HG03565 (cell line): ENCODE results near the gene TRPT1.
A peak's percentile ranks its signal among the peaks of the same experiment; 100 is the strongest.

Experiments
- ATAC-seq: cut with Tn5 transposase; IDR thresholded peaks from one replicate; pipeline ENCODE4 v1.9.1; 2021; ENCODE audit warnings: mild to moderate bottlenecking, moderate library complexity; ENCODE audit not compliant: unreplicated experiment

The TRPT1 gene

DNA sequence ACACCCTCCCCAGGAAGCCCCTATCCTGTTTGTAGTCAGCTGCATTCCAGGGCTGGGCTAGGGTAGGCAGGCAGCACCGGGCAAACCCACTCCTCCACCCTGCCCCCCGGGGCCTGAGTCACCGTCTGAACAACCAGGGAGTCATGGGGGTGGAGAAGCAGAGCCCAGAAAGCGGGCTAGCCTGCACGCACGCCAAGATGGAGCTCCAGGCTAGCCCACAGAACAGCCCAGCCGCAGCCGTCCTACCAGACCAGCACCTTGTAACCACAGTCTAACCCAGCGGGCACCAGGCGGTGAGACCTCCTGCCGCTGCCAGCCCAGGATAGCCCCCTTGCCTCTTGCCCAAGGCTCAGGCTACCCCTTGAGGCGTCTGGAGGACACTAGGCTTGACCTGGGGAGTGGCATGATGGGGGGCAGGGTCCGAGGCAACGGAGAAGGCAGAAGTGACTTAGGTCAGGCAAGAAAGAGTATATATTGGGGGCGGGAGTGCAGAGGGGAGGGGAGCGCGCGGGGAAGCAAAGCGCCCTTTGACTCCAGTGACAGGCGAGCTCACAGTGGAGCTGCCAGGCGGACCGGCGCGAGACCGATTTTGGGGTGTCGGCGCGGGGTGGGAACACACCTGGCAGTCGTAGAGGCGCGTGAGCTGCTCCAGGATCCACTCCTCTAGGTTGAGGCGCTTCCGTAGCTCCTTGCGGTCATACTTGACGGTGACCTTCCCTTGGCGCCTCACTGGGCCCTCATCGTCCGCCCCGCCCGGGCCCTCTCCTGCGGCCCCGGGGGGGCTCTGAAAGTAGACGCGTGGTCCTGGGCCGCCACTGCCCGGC, 20.0 kb upstream of the TRPT1 start:
- no peak for ATAC-seq

DNA sequence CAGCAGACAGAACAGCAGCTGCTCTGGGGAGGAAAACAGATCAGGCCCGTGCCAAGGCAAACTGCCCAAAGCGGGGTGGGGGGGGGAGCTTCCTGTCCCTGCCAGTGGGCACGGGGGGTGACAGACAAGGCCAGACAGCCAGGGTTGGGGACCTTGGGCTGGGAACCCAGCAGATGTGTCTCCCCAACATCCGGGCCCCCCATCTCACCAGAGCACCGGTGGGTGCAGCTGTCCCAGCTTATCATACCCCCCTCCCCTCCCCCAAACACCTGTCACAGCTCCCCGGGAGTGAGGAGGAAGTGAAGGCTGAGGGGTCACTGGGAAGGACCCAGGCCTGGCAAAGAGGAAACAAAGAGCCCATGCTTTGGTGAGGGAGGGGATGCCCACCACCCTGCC, 19.4 kb upstream of the TRPT1 start:
- ATAC-seq = no peak

GRCh38 chr11:64244966-64245365, 19.0 kb upstream of the TRPT1 start:
- ATAC-seq = no peak

DNA sequence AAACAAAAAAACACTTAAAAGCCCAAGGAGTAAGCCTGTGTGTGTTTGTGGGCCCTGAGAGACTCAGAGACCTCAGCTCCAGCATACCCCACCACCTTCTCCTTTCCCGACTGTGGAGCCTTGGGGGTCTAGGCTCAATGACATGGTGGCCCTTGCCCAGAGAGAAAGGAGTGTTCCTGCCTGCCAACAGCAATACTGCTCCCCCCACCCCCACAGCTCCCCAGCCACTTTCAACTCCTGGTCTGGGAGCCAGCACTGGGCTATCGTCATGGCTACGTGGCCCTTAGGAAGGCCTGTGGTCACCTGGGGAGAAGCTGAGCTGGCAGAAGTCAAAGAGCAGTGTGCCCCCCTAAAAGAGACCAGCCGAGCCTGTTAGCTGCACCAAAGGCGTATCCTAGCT, 18.1 kb upstream of the TRPT1 start:
- no peak for ATAC-seq

DNA sequence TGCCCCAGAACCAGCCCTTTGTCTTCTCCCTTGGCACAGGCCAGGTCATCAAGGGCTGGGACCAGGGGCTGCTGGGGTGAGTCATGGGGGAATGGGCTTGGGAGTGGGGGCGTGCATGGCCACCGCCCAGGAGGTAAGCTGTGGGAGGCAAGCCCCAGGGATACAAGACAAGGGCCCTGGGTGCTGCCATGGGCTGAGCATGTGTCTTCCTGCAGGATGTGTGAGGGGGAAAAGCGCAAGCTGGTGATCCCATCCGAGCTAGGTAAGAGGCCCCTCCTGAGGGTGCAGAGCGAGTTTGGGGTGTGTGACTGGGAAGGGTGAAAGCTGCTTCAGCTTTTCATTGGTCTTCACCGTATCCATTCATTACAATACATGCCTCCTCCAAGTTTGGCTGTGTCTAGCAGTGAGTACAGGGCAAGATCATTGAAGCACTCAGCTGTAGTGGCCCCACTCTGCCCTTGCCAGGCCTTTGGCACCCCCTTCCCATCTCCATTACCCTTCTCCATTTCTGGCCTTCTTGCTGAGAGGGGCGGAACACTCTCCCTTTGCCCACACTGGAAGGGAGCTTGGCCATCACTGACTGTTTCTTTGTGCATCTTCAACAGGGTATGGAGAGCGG, 17.4 kb upstream of the TRPT1 start:
- no peak for ATAC-seq

DNA sequence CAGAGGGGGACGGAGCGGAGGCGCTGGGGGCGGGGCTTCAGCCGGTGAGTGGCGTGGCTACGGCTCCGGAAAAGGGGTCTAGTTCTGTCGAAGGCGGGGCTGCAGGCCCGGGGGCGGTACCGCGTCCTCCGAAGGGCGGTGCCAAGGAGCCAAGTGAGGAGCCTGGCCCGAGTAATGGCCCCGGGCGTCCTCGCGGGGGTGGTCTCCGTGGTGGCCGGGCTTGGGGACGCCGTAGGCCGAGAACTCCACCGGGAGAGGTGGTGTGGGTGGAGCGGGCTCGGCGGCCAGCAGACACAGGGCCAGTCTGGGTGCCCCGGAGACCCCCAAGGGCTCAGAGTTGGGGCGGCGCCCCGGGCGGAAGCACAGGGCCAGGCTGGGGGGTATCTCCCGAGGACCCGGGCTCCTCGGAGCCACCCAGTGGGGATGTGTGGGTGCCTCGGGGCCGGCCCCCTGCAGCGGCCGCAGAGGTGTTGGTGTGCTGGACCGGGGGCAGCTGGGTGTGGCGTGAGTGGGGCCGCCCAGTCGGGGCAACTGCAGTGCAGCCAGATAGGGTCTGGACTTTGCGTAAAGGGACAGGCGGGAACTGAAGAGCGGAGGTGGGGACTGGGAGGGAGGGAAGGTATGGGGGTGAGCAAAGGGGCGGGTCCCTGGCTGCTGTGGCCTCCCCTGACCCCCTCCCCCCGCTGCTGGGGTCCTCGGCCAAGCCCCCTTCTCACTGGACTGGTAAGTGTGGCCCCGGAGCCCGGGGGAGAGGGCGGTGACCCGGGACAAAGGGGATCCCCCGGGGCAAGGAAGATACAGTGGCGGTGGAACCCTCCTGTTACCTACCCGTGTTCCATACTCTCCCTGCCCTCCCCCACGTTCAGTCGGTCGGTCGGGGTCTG, 15.7 kb upstream of the TRPT1 start:
- ATAC-seq = peak; percentile 0

DNA sequence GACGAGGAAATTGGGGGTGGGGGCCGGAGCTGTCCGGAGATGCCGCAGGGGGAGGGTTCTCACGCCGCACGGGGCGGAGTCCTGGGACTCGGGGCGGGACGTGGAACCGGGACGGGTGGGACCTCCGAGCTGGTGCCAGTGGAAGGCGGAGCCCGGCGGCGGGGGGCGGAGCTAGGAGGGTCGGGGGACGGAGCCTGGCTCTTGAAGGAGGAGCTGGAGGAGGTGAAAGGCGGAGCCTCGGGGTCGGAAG, 15.2 kb upstream of the TRPT1 start:
- peak; percentile 53 for ATAC-seq

DNA sequence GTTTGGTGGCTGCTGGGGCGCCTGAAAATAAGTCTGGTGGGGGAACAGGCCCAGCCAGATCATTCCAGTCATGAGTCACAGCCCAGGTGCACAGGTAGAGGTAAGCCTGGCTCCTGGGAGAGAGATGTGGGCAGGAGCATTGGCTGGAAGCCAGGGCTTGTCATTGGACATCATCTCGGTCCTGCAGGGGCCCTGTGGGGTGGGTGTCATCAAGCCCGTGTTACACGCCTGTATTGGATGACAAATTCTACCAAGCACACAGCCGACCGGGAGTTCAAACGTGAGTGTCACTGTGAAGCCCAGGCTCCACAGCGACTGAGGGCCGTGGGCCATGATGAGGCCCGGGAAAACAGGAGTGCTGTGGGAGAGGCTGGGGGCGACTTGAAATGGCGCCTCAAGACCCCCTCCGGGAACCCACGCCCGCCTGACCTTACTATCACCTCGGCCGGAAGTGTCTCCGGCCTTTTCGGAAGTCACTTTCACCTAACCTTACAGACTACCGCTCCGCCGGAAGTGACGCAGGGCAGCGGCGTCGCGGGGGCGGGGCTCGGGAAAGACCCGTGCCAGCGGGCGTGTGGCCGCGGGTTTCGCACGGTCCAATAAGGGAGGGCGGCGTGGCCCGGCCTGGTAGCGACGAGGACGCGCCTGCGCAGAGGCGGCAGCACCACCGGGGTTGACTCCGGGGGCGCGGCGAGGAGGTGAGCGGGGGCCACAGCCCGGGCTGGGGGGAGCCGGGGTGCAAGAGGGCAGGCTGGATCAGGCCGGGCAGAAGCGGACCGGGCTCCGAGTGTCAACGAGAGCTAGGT, 14.7 kb upstream of the TRPT1 start, which contains the start of gene FKBP2:
TSS of gene FKBP2 (plus strand) at position 661 of the 806 bp plus-strand sequence. CDS start 1,293 bp downstream, outside the sequence.
- ATAC-seq = peak; percentile 45

- ATAC-seq = no peak
Measured at GRCh38 chr11:64239662-64240434, 13.9 kb upstream of the TRPT1 start.

GRCh38 chr11:64238999-64239398, 13.0 kb upstream of the TRPT1 start:
- ATAC-seq = no peak

DNA sequence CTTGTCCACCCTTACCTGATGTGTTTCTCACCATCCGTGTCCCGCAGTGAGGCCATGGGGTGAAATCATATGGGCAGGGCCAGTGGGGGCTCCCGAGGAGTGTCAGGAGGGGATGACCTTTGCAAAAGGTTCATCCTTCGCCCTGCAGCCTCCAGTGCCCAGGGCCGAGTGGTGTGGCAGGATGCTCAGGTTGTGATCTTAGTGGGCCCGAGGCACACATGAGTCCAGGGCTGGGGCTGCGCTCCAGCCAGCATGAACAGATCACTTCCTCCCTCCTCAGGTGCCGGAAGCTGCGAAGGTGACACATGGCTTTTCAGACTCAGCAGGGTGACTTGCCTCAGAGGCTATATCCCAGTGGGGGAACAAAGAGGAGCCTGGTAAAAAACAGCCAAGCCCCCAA, 12.1 kb upstream of the TRPT1 start:
- ATAC-seq = no peak

DNA sequence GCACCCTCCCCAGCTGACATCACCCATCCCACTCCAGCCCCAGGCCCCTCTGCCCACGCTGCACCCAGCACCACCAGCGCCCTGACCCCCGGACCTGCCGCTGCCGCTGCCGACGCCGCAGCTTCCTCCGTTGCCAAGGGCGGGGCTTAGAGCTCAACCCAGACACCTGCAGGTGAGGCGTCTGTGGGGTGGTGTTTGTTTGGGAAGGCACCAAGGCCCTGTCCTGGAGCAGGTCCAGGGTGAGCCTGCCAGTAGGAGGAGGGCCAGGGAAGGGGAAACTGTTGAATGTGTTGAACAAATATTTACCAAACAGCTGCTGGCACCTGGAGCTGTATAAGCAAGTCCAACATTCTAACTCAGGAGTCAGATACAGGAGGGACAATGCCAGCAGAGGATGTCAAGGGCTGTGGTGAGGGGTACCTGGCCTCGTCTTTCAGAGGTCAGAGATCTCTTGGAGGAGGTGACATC, 11.5 kb upstream of the TRPT1 start:
- no peak for ATAC-seq

GRCh38 chr11:64235437-64236161, 9.6 kb upstream of the TRPT1 start:
- ATAC-seq = no peak

- no peak for ATAC-seq
Measured at GRCh38 chr11:64234647-64235379, 8.8 kb upstream of the TRPT1 start.

- ATAC-seq = no peak
Measured at GRCh38 chr11:64233913-64234586, 8.1 kb upstream of the TRPT1 start, which contains the start of gene VEGFB. Gene VEGFB (plus strand): TSS chr11:64234584. CDS start chr11:64234834, 250 bp downstream.

- no peak for ATAC-seq
Measured at GRCh38 chr11:64232967-64233315, 7.0 kb upstream of the TRPT1 start.

- ATAC-seq = no peak
Measured at GRCh38 chr11:64232182-64232966, 6.4 kb upstream of the TRPT1 start.
